Osteoblast (primary cell): ENCODE data around the gene PRKAG2. TPM values are rescaled to one million over a fixed set of nuclear protein-coding genes. Genes with fewer than 3 reads are reported as not detected.

ENCODE experiments used
- DNase-seq: peaks from one replicate; pipeline ENCODE4 v3.0.0; 2011; ENCODE audit warnings: low spot score, mixed read lengths; ENCODE audit not compliant: insufficient read length; ENCODE audit errors: missing footprints
- H2AFZ ChIP-seq: 2 replicates; pipeline ENCODE4 v1.6.0; 2011; ENCODE audit warnings: mild to moderate bottlenecking, low read length
- H3K27ac ChIP-seq: 2 replicates; pipeline ENCODE4 v1.5.1; 2011; ENCODE audit warnings: mild to moderate bottlenecking, low read depth, low read length, moderate library complexity
- H3K27me3 ChIP-seq: 2 replicates; pipeline ENCODE4 v1.6.0; 2012; ENCODE audit warnings: mild to moderate bottlenecking, control low read depth, inconsistent platforms, low read length, moderate library complexity; ENCODE audit not compliant: insufficient read depth
- H3K36me3 ChIP-seq: 2 replicates; pipeline ENCODE4 v1.5.1; 2011; ENCODE audit warnings: mild to moderate bottlenecking, low read length, control low read depth, moderate library complexity; ENCODE audit not compliant: insufficient read depth
- H3K4me1 ChIP-seq: 2 replicates; pipeline ENCODE4 v1.5.1; 2011; ENCODE audit warnings: mild to moderate bottlenecking, low read length, control low read depth, moderate library complexity; ENCODE audit not compliant: insufficient read depth
- H3K4me2 ChIP-seq: 2 replicates; pipeline ENCODE4 v1.6.0; 2011; ENCODE audit warnings: mild to moderate bottlenecking, low read length; ENCODE audit not compliant: insufficient read depth
- H3K4me3 ChIP-seq: fragments of 200-600 bp; sonication (generic); 3 replicates; pipeline ENCODE4 v1.5.1; 2012; ENCODE audit warnings: mild to moderate bottlenecking, low read length, inconsistent platforms; ENCODE audit not compliant: insufficient read depth
- H3K79me2 ChIP-seq: 2 replicates; pipeline ENCODE4 v1.6.0; 2012; ENCODE audit warnings: mild to moderate bottlenecking, low read length, control low read depth, inconsistent platforms; ENCODE audit not compliant: insufficient read depth
- H3K9me3 ChIP-seq: 2 replicates; pipeline ENCODE4 v1.5.1; 2011; ENCODE audit warnings: low read depth, low read length, control low read depth
- H4K20me1 ChIP-seq: 2 replicates; pipeline ENCODE4 v1.6.0; 2012; ENCODE audit warnings: mild to moderate bottlenecking, low read length, control low read depth; ENCODE audit not compliant: insufficient read depth
- total RNA-seq: library from RNA; depleted of rRNA; stranded (reverse); fragments of >200 nt; gene quantifications from 2 replicates; pipeline ENCODE4 v1.2.3, GENCODE V29; 2012
- TF ChIP-seq, protein P1 (sequence below): IDR thresholded peaks from 2 replicates; pipeline ENCODE4 v1.5.1; 2011; ENCODE audit warnings: mild to moderate bottlenecking, low read depth, low read length, moderate library complexity; ENCODE audit errors: extremely low read depth

Gene PRKAG2
- total RNA-seq, 1 donor = 20.6 TPM

- H3K4me3 ChIP-seq = no peak overlapping the region
- no peaks in the 10 kb centered on the region for H3K79me2 ChIP-seq
- H3K36me3 ChIP-seq = no peaks in the 10 kb centered on the region
- TF ChIP-seq, protein P1, sequence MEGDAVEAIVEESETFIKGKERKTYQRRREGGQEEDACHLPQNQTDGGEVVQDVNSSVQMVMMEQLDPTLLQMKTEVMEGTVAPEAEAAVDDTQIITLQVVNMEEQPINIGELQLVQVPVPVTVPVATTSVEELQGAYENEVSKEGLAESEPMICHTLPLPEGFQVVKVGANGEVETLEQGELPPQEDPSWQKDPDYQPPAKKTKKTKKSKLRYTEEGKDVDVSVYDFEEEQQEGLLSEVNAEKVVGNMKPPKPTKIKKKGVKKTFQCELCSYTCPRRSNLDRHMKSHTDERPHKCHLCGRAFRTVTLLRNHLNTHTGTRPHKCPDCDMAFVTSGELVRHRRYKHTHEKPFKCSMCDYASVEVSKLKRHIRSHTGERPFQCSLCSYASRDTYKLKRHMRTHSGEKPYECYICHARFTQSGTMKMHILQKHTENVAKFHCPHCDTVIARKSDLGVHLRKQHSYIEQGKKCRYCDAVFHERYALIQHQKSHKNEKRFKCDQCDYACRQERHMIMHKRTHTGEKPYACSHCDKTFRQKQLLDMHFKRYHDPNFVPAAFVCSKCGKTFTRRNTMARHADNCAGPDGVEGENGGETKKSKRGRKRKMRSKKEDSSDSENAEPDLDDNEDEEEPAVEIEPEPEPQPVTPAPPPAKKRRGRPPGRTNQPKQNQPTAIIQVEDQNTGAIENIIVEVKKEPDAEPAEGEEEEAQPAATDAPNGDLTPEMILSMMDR = no peak
- no peak overlapping the region for H3K4me2 ChIP-seq
- peaks cover 32% of the 10 kb centered on the region for H3K27me3 ChIP-seq
- DNase-seq = no peak
- no peaks in the 10 kb centered on the region for H3K4me1 ChIP-seq
- H2AFZ ChIP-seq = no peak overlapping the region
- H3K9me3 ChIP-seq = no peaks in the 10 kb centered on the region
- no peak overlapping the region for H3K27ac ChIP-seq
- no peaks in the 10 kb centered on the region for H4K20me1 ChIP-seq
Observed at GRCh38 chr7:151819866-151820265, 57.0 kb downstream of the PRKAG2 start.

- H3K4me3 ChIP-seq = no peak overlapping the region
- H3K27me3 ChIP-seq = peaks cover 32% of the 10 kb centered on the region
- H3K9me3 ChIP-seq = no peaks in the 10 kb centered on the region
- no peak for DNase-seq
- no peak overlapping the region for H3K27ac ChIP-seq
- H3K79me2 ChIP-seq = no peaks in the 10 kb centered on the region
- no peaks in the 10 kb centered on the region for H3K36me3 ChIP-seq
- no peaks in the 10 kb centered on the region for H3K4me1 ChIP-seq
- TF ChIP-seq, protein P1 = no peak
- H4K20me1 ChIP-seq = no peaks in the 10 kb centered on the region
- H3K4me2 ChIP-seq = no peak overlapping the region
- H2AFZ ChIP-seq = no peak overlapping the region
Observed at GRCh38 chr7:151818674-151819519, 58.0 kb downstream of the PRKAG2 start.

DNA sequence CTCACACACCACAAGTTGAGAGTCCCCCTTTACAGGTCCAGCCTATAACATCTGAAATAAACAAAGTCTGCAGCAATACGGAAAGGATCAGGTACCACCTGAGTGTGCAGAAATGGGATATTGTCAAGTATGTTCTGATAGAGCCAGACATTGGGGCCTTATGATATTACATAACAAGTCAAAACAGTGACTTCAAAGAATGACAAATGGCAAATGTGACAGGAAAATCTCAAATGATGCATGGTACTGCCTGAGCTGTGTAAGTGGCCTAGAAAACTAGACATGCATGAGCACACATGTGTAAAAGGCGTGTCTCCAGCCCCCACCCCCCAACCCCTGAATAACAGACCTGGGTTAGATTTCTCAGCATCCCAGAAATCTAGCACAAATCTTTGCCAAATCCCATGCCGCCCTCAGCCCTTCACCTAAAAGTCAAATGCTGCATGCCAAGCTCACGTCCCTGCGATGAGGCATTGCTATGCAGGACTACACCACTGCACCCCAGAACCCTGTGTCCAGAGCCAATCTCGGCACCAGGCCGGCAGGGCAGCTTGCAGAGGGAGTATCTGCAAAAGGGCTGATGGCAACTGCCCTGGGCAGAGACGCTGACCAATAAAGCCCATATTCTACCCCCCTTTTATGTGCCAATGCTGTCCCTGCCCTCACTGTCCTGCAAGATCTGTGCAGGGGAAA, 58.8 kb downstream of the PRKAG2 start:
- H3K36me3 ChIP-seq = no peaks in the 10 kb centered on the region
- H3K4me3 ChIP-seq = no peak overlapping the region
- no peak overlapping the region for H2AFZ ChIP-seq
- no peak overlapping the region for H3K27ac ChIP-seq
- no peaks in the 10 kb centered on the region for H4K20me1 ChIP-seq
- DNase-seq = no peak
- H3K27me3 ChIP-seq = peaks cover 30% of the 10 kb centered on the region
- H3K4me1 ChIP-seq = no peaks in the 10 kb centered on the region
- H3K79me2 ChIP-seq = no peaks in the 10 kb centered on the region
- H3K9me3 ChIP-seq = no peaks in the 10 kb centered on the region
- H3K4me2 ChIP-seq = no peak overlapping the region
- TF ChIP-seq, protein P1 = no peak

GRCh38 chr7:151817315-151817690, 59.6 kb downstream of the PRKAG2 start:
- H3K27me3 ChIP-seq = peaks cover 30% of the 10 kb centered on the region
- no peaks in the 10 kb centered on the region for H3K9me3 ChIP-seq
- DNase-seq = peak; percentile 1
- TF ChIP-seq, protein P1 = no peak
- no peak overlapping the region for H3K27ac ChIP-seq
- no peaks in the 10 kb centered on the region for H3K36me3 ChIP-seq
- H2AFZ ChIP-seq = no peak overlapping the region
- H3K4me2 ChIP-seq = no peak overlapping the region
- no peaks in the 10 kb centered on the region for H3K79me2 ChIP-seq
- no peaks in the 10 kb centered on the region for H3K4me1 ChIP-seq
- H4K20me1 ChIP-seq = no peaks in the 10 kb centered on the region
- H3K4me3 ChIP-seq = no peak overlapping the region
